ENCODE measurements around the gene FEV.
A peak's percentile ranks its signal among the peaks of the same experiment; 100 is the strongest.

The FEV gene

GRCh38 chr2:218993345-218994315 is 8.6 kb upstream of the FEV start, which contains the start of gene CRYBA2:
Gene CRYBA2 (minus strand): TSS chr2:218993422. CDS start chr2:218993176, 246 bp downstream.
- DNase-seq (ENCODE audit: low spot score): peak; percentile 17

DNA sequence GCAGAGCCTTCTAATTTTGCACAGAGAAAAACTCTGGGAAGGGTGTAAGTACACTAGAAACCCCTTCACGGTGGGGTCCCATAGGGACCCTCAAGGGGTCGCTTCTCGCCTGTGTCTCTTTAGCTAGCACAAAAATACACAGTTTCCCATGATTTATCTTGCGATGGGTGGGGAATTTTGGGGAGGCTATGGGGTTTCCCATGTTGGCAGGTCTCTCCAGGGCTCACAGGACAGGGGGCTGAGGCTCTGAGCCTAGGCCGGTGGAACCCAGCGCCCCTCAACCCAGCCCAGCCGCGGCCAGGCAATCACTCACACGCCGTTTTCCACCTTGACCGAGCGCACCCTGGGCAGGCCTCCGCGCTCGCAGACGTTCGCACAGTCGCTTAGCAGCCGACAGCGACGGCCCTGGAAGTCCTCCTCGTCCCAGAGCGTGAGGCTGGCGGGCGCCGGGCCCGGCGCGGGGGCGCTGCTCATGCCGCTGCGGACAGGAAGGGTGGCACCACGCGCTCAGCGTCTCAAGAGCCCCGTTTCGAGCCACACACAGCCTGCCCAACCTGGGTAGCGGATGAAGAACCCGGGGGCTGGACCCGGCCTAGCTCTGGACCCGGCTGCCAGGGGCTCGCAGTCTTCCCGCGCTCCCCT is 7.8 kb upstream of the FEV start:
- no peak for DNase-seq (ENCODE audit: low spot score)

GRCh38 chr2:218992196-218992595 is 7.2 kb upstream of the FEV start:
- DNase-seq (ENCODE audit: low spot score): no peak

DNA sequence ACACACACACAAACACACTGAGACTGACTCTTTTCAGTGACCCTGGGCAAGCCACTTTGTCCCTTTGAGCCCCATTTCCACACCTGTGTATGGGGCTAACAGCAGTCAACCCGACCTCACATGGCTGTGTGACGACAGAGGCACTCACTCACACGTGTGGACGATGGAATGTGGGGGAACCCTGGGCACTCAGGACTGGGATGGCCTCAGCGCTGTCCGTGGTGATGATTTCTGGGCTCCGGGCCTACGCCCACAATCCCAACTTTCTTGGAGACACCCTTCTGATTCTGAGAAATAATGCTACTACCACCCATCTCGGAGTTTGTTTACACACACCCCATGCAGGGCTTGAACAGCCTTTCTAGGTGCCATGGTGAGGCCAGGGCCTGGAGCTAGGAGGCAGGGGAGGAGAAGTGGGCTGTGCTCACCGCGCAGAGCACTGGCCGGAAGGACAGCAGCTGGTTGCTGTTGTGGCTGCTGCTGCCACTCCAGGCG is 6.7 kb upstream of the FEV start:
- peak; percentile 23 for DNase-seq (ENCODE audit: low spot score)

GRCh38 chr2:218990612-218991011 is 5.6 kb upstream of the FEV start:
- DNase-seq (ENCODE audit: low spot score): no peak

DNA sequence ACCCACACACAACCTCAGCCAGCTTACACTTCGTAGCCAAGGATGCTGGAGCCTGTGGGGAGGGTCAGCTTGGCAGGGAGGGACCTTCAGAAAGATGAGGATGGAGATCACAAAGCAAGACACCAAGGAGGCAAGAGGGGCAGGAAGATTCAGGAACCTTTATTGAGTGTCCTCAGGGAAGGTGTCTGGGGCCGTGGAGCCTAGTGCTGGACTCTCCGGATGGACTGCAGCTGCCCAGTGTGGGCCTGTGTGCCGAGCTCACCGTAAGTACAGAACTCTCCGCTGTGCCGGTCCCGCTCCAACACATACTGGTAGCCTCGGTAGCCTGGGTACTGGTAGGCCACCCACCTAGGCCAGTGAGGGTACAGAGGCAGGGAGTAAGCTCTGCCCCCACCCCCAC is 5.1 kb upstream of the FEV start:
- DNase-seq (ENCODE audit: low spot score): no peak

DNA sequence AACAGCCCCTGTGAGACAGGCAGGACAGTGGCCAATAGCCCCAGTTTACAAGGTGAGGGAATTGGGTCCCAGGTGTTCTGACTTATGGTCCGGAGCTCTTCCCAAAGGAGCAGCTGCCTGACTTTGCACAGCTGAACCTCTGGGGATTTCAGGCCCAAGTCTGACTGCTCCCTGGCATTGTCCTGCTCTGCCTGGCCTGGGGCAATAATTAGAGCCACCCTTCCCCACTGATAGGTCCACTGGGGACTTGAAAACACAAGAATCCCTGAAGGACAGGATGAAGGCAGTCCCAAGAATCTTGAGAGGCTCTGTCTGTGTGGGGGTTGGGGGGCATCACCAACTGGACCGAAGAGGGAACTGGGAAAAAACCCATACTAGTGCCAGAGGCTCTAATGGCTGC is 3.7 kb upstream of the FEV start:
- no peak for DNase-seq (ENCODE audit: low spot score)

DNA sequence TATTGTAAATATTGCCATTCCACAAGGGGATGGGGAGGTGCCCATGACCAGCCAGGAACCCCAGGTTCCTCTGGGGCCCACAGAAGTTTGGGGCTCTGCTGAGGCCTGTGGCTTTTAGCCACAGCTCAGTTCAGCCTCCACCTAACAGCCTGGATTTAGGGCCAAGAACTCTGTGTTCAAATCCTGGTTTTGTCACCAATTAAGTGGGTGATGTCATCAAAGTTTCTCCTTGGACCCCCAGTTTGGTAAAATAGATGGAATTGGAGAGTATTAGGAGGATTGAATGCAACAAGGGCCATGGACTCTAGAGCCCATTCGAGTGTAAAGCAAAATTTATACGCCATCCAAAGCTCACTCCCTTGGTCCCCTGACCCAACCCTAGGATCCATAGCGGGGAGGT is 3.2 kb upstream of the FEV start:
- DNase-seq (ENCODE audit: low spot score): no peak

DNA sequence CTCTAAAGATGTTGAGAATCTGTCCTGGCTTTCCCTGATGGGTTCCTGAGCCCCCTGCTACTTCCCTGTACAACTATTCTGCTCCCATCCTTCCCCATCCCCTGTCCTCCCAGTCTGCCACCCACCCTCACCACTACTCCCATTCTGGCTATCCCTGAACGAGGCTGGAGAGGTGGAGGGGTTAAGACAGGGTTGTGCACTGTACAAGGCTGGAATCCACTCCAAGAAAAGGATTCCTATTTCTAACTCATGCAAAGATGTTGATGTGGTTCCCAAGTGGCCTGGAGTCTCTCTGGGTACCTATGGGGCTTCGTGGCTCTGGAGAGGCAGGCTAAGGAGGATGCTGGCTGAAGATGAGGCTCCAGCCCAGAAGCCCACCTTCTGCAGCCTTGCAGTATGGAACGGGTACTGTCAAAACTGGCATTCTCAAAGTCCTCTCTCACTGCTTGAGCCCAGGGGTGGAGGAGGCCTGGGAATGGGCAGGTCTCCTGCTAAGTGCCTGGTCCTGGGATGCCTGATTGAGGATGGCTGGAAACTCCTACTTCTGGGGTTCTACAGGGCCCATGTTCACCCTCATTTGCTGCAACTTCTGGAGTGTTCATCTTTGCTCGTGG is 1.3 kb upstream of the FEV start:
- no peak for DNase-seq (ENCODE audit: low spot score)

- DNase-seq (ENCODE audit: low spot score): no peak
These were observed 524 bp upstream of the FEV start for GRCh38 chr2:218985325-218986091.

DNA sequence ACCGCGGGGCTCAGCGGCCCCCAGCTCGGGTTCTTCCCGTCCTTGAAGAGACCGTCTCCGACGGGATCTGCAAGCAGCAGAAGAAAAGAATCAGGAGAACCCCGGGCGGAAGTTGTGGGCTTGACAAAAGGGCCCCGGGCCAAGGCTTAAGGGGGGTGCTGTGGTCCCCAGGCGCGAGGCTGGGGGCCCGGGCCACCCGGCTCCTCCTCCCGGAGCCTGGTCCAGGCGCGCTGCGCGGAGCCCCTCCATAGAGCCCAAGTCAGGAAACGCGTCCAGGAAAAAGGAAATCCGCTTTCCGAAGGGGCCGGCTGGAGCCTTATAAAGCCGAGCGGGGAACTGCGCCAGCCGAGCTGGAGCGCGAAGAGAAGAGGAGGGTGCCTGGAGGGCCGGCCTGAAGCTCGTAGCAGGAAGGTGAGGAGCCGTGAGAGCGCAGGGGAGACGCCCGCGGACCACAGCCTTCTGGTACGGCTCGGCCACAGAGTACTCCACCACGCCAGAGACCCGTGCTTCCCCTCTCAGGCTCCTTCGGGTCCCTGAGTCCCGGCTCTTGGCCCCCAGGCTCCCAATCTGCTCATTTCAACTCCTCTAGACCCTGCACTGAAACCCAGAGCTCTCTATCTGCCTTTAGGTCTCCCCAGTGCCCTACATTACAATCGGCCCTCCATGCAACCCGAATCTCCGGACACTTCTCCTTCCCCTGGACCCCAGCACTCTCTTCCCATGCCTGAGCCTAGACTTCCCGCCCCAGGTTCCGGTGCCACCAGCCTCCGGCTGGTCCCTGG is 554 bp downstream of the FEV start:
- no peak for DNase-seq (ENCODE audit: low spot score)

DNA sequence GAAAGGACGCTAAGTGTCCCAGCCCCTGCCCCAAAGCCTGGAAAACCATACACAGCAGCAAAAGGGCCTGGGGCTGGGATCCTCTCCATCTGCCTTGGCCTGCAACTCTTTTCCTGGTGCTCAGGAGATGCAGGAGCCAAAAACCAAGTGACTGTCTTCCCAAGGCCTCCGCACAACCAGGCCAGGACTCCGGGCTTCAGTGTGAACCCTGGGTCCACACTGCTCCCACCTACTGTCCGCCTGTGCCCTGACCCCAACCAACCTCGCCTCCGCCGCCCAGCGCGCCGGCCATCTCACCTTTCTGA is 1.1 kb downstream of the FEV start:
- no peak for DNase-seq (ENCODE audit: low spot score)

DNA sequence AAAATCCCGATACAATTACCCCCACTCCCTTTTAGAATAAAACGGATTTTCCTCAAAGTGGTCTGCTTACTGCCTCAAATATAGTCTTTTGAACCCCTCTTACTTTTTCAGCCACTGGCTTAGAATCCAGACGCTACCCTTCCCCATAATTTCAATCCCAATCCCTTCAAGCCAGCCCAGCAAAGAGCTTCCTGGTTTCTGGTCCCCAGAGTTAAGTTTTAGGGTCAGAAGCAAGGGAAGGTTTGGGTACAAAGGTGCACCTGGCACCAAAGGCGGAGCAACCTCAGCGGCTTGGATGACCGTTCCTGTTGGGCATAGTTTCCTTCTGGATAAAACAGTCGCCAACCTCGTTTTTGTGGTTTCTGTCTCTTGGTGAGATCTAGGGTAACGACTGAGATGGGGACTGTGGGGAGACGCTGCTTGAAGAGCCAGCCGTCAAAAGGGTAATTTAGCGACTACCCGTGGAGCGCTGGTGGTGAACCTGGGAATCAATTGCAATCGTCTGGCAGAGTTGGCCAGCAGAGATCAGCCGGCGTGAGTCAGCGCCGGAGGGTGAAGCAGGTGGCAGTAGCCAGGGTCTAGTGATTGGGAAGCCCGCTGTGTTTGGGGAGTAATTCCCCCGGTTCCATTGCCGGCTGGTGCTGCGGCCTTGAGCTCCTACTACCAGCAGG is 1.6 kb downstream of the FEV start:
- peak; percentile 30 for DNase-seq (ENCODE audit: low spot score)

- no peak for DNase-seq (ENCODE audit: low spot score)
These were observed 2.3 kb downstream of the FEV start for GRCh38 chr2:218982586-218983262.

GRCh38 chr2:218981881-218982585 is 3.0 kb downstream of the FEV start:
- DNase-seq (ENCODE audit: low spot score): peak; percentile 21

DNA sequence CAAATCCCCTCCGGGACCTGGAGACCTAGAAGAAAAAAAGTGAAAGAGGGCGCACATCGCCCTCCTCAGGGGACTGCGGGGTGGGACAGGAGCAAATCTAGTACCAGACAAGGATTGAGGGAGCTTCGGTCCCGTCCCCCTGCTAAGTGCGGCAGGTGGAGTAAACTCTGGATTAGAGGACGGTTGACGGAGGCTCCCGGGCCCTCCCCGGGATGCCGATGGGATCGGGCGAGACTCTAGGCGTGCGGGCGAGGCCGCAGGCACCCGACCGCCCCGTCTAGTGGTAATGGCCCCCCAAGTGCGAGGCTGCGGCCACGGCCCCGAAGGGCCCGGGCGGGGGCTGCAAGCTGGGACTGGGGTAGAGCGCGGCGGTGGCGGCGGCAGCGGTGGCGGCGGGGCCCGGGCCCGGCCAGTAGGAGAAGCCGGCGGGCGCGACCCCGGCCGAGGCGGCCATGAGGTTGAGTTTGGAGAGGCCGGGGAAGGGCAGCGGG is 3.5 kb downstream of the FEV start:
- no peak for DNase-seq (ENCODE audit: low spot score)

- DNase-seq (ENCODE audit: low spot score): no peak
These were observed 4.1 kb downstream of the FEV start for GRCh38 chr2:218980735-218981389.

DNA sequence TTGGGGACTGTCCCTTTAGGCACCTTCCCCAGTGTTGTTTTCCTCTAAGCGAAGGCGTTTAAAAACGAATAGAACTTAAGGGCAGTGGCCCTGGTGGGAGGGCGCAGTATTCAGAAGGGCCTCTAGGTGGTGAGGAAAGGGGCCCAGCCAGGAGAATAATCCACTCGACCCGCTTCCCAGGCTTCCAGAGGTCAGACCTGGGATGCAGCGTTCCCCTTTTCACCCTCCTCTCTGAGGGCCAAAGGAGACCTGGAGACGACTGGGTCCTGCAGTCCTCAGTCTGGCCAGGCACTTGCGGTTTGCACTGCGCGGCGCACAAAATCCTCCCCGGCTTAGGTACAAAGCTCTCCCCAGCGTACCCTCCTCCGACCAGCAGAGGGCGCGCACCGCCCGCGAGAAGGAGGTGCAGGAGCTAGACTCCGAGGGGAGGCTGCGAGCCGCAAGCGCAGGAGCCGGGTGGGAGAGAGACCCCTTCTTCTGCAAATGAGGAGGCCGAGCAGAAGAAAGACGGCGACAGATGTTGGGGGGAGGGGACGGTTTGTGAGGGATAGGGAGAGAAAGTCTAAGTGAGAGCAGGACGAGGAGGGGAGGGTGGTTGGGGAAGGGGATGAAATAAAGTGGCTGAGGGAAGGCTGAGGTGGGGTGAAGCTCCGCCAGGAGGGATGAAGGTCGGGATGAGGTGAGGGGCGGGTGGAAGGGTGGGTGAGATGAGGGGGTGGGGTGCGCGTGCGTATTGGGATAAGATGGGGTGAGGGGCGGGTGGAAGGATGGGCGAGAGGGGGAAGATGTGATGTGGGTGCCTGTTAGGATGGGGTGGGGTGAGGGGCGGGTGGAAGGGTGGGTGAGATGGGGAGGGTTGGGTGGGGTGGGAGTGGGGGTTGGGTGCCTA is 4.9 kb downstream of the FEV start:
- DNase-seq (ENCODE audit: low spot score): peak; percentile 80
